Hepatic stellate cell (primary cell): Measurements from ENCODE around the gene STAT2.
"Not testable (repeated sequence)": the region's sequence is repeated elsewhere in the genome, so short reads cannot be mapped to it uniquely, and the experiment has no call there.

Experiments
- DNase-seq: peaks from one replicate; pipeline ENCODE4 v3.0.0; 2011; ENCODE audit warnings: low spot score

The STAT2 gene

DNA sequence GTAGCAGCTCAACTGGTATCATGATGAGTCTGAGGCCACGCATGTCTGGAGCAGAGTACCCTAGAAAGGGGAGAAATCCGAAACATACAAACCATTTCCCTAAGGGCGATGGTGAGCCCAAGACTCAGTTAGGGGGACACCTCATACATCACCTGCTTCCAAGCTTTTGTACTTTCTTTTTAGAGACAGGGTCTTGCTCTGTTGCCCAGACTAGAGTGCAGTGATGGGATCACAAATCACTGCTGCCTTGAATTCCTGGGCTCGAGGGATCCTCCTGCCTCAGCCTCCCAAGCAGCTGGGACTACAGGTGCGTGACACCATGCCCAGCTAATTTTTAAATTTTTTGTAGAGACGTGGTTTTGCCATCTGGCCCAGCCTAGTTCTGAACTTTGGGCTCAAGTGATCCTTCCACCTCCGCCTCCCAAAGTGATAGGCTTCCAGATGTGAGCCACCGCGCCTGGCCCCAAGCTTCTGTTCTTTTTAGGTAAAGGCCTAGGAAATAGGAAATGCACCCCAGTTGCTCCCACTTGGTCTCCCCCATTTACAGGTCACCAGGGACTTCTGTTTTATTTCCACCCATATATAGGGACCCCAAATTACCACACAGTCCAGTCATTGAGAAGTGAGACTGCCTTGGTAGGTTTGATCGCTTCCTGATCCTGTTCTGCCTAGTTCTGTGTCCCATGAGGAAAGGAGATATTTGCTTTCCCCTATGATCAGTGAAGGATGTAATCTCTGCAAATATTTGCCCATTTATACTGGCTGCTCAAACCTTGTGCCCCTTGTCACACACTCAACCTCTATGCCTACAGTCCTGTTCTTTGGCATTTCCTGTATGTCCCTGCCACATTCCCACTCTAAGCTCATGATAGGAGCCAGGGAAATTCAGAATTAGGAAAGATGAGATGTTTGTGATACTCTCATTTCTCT is 2.5 kb upstream of the STAT2 start, which contains the start of gene APOF:
Gene APOF, minus strand, starts transcription at position 728 of the 930 bp plus-strand sequence. Its CDS starts 112 bp downstream, at position 616.
- no peak for DNase-seq

DNA sequence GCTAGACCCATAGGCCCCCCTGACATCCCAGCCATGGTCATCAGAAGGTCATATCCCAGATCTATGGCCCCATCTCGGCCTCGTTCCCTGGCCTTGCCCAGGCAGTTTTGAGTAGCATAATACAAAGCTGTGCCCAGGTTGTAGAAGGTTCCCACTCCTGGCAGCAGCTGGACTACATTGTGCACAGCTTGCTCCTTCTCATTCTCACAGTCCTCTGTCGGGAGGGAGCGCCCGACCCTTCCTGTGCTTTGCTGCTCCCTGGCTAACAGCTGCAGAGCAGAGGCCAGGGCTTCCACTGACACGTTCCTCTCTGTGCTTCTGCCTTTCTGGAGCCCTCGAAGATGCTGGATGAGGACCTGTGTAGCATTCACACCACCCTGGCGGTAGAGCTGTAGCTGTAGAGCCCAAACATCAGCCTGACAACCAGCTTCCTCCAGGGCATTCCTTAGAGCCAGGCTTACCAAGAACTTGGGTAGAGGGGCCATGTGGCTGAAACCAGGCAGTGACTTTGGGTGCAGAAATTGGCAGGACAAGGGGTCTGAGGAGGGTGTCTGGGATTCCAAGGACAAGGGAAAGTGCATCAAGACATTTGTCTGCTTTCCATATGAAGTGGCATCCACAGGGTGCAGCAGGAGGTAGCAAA is 1.7 kb upstream of the STAT2 start:
- no peak for DNase-seq

DNA sequence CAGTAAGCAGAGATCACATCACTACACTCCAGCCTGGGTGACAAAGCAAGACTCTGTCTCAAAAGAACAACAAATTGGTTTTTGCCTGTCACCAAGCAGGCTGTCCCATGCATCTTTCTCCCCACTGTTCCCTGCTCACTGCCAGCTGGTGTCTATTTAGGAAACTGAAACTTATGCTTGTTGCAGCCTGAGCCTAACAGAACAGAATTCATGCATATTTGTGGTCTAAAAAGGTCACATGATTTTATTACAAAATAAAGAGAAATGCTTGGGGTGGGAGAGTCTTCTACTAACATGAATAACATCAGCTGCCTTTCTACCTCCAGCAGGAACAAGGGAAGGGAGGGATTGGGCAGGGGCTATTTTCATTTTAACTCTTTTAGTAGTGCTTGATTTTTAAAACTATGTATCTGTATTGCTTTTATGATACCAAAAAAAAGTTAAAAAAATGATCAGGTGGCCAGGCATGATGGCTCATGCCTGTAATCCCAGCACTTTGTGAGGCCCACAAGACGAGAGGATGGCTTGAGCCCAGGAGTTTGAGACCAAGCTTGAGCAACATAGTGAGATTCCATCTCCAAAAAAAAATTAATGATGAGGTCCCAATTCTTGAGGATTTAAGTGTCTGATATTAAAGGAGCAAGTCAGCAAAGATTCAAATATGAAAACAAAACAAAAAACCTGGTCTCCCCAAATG is 923 bp downstream of the STAT2 start:
- peak; percentile 74 for DNase-seq

DNA sequence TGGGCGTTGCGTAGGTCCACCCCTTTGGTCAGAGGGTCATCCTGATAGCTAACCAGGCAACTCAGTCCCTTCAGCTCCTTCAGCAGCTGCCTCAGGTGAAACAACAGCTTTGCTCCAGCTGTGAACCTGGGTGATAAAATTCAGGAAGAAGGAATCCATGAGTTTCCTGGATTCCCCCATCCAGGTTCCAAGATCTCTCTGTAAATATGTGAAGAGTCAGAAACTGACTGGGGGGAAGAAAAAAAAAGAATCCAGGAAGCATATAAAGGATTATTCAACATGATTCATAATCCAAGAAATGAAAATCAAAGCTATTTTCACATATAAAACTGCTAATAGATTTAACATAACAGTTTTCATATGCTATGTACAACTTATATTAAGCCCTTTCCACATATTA is 8.6 kb downstream of the STAT2 start:
- no peak for DNase-seq

DNA sequence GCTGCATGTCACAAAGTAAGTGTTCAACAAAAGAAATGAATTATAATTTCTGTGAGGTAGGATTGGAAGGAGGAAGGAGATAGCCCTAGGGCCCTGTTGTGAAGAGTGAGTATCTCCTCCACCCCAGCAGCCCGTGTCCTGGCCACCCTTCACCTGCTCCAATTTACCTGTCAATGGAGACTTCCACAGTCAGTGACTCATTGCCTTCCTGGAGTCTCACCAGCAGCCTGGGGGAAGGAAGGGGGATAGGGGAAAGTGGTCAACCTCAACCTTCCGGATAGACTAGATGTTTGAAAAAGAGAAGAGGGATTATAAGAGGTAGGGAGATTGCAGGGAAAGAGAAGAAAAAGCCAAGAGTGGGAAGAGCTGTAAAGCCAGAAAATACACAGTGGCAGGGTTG is 9.2 kb downstream of the STAT2 start:
- no peak for DNase-seq

DNA sequence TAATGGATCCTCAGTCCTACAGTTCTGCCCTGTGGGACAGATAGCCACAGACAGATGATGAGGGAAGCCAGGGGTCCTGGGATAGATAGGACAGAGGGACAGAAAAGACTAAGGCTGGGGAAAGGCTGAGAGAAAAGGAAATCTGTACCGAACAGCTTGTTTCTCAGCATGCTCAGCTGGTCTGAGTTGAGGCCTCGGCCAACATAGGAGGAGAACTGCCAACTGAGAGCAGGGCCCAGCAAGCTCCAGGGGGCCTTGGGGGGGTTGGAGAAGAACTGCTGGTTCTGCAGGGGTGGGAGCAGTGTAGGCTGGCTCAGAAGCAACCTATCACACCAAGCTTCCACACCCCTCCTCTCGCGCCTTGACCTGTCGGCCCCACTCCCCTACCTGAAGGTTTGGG is 11.1 kb downstream of the STAT2 start:
- no peak for DNase-seq

DNA sequence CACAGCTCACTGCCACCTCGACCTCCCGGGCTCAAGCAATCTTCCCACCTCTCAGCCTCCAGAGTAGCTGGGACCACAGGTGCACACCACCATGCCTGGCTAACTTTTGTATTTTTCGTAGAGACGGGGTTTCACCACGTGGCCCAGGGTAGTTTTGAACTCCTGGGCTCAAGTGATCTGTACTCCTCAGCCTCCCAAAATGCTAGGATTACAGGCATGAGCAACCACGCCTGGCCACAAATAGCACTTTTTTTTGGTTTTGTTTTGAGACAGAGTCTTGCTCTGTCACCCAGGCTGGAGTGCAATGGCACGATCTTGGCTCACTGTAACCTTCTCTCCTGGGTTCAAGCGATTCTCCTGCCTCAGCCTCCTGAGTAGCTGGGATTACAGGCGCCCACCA is 12.7 kb downstream of the STAT2 start:
- DNase-seq = not testable (repeated sequence)

DNA sequence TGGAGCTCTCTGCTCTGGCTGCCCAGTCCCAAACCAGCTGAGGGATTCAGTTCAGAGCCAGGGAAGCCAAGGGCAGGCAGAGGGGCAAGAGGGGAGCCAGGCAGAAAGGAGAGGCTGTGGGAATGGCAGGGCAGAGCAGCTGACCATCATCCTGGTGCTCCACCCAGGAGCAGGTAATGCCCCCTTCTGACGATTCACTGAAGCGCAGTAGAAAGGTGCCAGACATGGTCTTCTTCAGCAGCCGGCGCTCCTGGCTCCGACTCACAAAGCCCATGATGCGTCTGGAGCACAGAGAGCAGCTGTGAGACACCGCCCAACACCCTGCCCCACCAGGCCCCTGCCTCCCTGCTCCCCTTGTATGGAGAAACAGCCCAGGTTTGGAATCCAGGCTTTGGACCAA is 13.2 kb downstream of the STAT2 start:
- no peak for DNase-seq

DNA sequence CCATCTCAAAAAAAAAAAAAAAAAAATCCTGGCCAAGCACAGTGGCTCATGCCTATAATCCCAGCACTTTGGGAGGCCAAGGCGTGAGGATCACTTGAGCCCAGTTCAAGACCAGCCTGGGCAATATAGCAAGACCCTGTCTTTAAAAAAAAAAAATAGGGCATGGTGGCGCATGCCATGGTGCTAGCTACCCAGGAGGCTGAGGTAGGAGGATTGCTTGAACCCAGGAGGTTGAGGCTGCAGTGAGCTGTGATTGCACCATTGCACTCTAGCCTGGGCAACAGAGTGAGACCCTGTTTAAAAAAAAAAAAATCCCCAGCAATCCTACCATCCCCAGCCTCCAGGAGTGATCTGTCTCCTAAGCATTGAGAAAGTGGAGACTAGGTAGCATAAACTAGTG is 17.6 kb downstream of the STAT2 start:
- DNase-seq = not testable (repeated sequence)

DNA sequence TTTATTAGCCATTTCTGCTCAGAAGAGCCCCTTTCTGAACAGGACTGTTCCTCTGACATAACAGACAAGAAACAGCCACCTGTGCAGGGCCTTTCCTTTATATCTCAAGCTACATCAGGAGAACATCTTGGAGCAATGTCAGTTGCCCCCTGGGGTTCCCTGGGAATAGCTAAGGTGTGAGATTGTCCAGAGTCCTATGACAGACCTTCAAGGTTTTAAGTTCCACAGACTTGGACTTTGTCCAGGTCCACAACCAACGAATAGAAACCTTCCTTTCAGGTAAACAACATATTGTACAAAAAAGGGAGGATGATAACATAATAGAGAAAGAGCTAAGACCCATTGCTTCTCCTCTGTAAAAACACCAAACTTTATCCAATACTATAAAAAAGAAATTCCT is 18.3 kb downstream of the STAT2 start:
- no peak for DNase-seq

DNA sequence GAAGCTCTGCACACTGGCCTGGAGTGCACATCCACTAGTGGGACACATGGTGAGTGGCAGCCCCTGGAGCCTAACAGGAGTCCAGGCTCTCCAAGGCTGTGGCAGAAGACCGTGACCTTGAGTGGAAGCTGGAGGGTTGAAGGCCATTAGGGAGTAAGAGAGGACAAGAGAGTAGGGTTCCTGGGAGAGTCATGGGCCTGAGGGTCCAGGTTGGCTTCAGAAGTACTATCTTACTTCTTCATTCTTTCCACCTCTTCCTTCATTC is 20.8 kb downstream of the STAT2 start:
- no peak for DNase-seq

DNA sequence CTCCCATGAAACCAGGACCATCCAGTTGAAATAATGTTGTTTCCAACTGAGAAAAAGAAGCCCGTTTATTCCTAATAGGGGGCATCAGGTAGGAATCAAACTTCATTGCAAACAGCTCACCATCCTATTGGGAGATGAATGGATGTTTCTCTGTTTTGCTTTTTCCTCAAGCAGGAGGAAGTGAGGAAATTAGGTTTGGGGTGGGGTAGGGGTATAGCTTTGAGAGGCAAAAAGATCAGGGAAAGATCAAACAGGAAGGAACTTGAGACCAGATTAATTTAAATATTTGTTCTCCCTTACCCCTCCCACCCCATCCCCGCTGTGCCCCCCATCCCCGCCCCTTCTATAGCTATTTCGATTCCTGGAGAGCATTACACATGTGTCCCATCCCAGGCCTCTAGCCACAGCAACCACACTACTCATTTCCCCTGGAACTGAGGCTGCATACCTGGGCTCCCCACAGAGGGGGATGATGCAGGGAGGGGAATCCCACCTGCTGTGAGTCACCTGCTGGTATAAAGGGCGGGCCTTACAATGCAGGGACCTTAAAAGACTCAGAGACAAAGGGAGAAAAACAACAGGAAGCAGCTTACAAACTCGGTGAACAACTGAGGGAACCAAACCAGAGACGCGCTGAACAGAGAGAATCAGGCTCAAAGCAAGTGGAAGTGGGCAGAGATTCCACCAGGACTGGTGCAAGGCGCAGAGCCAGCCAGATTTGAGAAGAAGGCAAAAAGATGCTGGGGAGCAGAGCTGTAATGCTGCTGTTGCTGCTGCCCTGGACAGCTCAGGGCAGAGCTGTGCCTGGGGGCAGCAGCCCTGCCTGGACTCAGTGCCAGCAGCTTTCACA is 21.4 kb downstream of the STAT2 start, which contains the start of gene IL23A:
Gene IL23A, plus strand, starts transcription at position 577 of the 850 bp plus-strand sequence. Its CDS starts 161 bp downstream, at position 738.
- no peak for DNase-seq

DNA sequence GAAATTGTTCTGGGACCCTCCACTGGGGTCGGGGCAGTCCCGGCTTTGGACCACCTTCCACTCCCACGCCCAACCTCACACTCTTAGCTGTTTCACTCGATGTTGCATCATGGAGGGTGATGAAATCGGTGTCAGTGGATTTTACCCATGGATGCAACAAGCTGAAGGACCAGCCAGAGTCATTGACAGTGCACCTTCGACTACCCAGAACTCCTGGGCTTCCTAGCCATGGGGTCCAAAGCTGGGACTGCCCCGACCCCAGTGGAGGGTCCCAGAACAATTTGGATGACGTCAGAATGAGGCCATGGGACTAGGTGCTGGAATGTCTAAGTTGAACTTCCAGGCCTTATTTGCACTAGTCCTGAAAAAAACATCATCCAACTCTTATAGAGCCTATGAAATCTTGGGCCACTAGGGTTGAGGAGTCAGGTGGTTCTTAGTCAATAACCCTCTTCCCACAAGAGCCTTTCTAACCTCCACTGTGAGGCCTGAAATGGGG is 22.1 kb downstream of the STAT2 start:
- DNase-seq = no peak

DNA sequence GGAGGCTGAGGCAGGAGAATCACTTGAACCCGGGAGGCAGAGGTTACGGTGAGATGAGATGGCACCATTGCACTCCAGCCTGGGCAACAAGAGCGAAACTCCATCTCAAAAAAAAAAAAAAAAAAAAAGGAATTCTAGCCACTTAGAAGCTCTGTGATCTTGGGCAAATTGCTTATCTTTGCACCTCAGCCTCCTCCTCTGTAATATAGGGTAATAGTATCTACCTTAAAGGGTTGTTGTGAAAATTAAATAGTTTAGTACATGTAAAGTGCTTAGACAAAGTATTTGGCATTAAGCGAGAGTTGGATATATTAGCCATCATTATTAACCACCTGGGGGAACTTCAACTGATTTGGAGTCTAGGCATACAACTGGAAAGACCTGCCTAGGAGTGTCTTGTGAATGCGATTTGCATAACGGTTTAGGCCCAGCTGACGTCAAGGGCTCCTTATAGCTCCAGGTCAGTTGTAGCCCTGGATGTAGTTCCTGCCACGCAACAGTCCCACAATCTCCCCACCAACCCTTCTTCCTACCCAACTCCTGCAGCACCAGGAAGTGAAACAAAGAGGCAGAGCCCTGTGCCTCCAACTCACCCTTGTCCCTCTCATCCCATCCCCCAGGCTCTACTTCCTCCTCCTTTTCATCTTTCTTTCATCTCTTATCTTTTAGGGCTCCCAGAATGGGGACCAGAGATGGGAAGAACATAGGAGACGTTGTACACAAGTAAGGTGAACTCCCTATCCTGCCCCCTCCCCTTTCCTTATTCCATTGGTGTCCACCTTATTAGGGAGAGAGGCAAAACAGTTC is 23.3 kb downstream of the STAT2 start:
- no peak for DNase-seq

DNA sequence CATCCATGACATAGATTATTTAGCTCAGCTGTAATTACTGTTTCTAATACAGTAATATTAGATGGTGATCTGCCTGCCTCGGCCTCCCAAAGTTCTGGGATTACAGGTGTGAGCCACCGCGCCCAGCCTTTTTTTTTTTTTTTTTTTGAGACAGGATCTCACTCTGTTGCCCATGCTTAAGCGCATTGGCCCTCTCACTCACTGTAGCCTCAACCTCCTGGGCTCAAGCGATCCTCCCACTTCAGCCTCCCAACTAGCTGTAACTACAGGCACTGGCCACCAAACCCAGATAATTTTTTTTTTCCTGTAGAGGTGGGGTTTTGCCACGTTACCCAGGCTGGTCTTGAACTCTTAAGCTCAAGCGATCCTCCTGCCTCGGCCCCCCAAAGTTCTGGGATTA is 24.4 kb downstream of the STAT2 start:
- DNase-seq = not testable (repeated sequence)

DNA sequence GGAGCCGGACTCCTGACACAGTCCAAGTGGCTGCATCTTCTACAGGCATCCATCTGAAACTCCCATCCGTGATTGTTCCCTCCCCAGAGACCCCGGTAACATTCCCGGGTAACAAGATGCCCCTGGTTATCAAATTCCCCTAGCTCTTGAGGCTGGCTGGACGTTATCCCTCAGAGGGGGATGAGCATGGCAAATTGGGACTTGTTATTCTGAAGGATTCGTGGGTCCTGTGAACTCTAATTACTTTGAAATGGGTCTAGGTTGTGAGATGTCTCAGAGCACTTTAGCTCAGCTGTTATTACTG is 25.5 kb downstream of the STAT2 start:
- DNase-seq = peak; percentile 22

DNA sequence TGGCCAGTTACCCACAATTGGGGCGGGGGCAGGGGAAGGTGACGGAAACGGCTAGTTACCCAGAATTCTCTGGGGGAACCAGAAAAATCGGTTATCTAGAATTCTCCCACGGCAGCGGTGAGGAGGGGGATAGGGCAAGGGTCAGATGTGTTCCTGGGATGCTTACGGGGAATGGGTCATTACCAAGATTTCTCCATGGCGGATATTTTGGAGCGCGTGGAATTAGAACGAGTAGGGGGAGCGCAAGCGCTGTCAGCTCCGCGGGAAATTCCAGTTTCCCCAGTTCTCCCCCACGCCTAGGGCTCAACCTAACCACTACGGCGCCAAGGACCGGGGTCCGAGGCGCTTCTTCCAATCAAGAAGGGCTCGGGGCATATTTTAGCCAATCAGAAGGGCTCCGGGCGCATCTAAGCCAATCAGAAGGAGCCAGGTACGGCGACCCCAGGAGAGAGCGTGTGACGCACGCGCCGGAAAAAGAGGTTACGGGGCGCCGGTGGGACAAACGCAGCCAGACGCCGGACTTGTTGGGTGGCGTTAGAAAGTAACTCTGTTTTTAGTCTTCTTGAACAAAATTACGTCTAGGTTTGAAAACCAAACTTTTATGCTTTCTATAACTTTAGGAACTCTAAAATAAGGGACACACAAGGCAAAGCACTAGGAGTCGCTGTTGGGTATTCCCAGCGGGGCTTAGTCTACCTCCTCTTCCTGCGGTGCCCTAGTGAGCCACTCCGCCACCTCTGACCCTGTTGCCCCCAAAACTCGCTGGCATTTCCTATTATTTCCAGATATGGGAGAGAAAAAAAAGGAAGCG is 26.0 kb downstream of the STAT2 start, which contains the start of gene PAN2:
Gene PAN2, minus strand, starts transcription at position 322 of the 811 bp plus-strand sequence. CDS start 906 bp downstream, outside the sequence.
- peak; percentile 100 for DNase-seq

DNA sequence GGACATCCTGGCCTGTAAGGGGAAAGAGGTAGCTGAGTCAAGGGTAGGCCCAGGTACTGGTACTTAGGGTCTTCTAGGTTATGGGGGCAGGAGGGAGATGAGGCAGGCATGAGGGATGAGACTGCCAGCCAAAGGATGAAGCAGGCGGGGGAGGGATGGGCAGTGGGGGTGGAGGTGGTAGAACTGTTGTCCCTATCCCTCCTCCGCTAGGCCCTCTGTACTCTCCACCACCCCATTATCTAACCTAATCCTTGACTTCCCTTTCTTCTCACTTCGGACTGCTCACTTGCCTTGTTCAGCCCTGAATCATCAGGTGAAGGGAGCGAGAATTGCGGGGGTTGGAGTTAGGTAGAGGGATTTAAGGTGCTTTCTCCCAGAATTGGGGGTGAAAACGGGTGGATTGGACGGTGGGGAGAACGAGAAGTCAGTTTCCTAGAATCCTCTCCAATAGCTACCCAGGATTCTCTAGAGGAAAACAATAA is 26.7 kb downstream of the STAT2 start:
- DNase-seq = no peak

DNA sequence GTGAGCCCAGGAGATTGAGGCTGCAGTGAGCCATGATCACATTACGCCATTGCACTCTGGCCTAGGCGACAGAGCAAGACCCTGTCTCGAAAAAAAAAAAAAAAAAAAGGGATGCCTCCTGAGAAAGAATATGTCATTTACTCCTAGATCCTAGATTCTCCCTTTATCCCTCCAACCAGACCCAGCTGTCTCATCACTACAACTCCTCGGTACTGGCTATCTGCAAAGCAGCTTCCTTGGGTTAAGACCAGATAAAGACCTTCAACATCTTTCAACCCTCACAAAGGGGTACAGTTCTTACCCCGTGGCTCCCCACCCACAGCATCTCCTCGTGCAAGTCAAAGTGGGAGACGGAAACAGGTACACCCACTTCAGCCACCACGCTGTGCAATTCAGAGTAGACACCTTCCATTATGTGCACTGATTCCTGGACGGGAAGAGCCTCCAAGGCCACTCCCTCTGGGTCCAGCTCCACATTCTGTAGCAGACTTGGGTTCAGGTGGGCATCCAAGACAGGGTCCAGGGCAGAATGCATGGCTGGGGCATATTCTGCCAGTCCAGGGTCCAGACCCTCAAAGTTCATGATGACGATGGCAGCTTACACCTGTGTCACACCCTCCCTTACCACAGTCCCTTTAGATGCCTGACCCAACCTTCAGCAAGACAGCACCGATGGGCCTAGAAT is 27.3 kb downstream of the STAT2 start:
- no peak for DNase-seq
